GM15510 (cell line): Measurements from ENCODE around the gene CD101.

Experiments
- POLR2A ChIP-seq: IDR thresholded peaks from 3 replicates; pipeline ENCODE4 v1.6.1; 2011; ENCODE audit warnings: borderline replicate concordance; ENCODE audit not compliant: insufficient read length; ENCODE audit errors: extremely low read depth

CD101 gene

GRCh38 chr1:117025568-117025967 lies 24.0 kb downstream of the CD101 start:
- TF ChIP-seq POLR2A, result no peak

- no peak for TF ChIP-seq POLR2A
Observed at GRCh38 chr1:117026361-117026760, 24.8 kb downstream of the CD101 start.

GRCh38 chr1:117029685-117030084 lies 28.1 kb downstream of the CD101 start:
- TF ChIP-seq POLR2A, result no peak

- TF ChIP-seq POLR2A, result no peak
Observed at GRCh38 chr1:117030271-117030877, 28.8 kb downstream of the CD101 start.

GRCh38 chr1:117032266-117032665 lies 30.7 kb downstream of the CD101 start:
- no peak for TF ChIP-seq POLR2A

GRCh38 chr1:117032681-117033539 lies 31.4 kb downstream of the CD101 start:
- no peak for TF ChIP-seq POLR2A

GRCh38 chr1:117033772-117034171 lies 32.2 kb downstream of the CD101 start:
- TF ChIP-seq POLR2A, result no peak

- no peak for TF ChIP-seq POLR2A
Observed at GRCh38 chr1:117034791-117035290, 33.3 kb downstream of the CD101 start.

GRCh38 chr1:117036018-117036461 lies 34.5 kb downstream of the CD101 start:
- no peak for TF ChIP-seq POLR2A

- no peak for TF ChIP-seq POLR2A
Observed at GRCh38 chr1:117037802-117038201, 36.2 kb downstream of the CD101 start.

GRCh38 chr1:117038236-117038635 lies 36.7 kb downstream of the CD101 start:
- no peak for TF ChIP-seq POLR2A

GRCh38 chr1:117044217-117044616 lies 42.7 kb downstream of the CD101 start:
- TF ChIP-seq POLR2A, result no peak

GRCh38 chr1:117045644-117046043 lies 44.1 kb downstream of the CD101 start:
- no peak for TF ChIP-seq POLR2A

- TF ChIP-seq POLR2A, result no peak
Observed at GRCh38 chr1:117046781-117047180, 45.2 kb downstream of the CD101 start.

GRCh38 chr1:117047271-117047670 lies 45.7 kb downstream of the CD101 start:
- TF ChIP-seq POLR2A, result no peak

GRCh38 chr1:117049857-117050256 lies 48.3 kb downstream of the CD101 start:
- TF ChIP-seq POLR2A, result no peak
